Pancreas (tissue), 10 donors: ENCODE measurements around the gene SPAAR. TPM values are rescaled to one million over a fixed set of nuclear protein-coding genes. Genes with fewer than 3 reads are reported as not detected.

Source experiments
- ATAC-seq, 4 donors: fragments of 200-7000 bp; cut with Tn5 transposase; one replicate each; pipeline versions ENCODE4 v1.8.0 to v1.9.1; 2020; ENCODE audit warnings: mild to moderate bottlenecking in 4 of 4, moderate library complexity in 4 of 4
- DNase-seq, 6 donors: peaks; one replicate each; pipeline ENCODE4 v3.0.0-alpha.2; 2020
- FAIRE-seq: peaks from 2 replicates; lab custom pipeline; 2012; peaks lifted over from hg19 to GRCh38; lab: Jason Lieb, UNC
- H3K27ac ChIP-seq, 4 donors: fragments of 200-600 bp; sonication (generic); 1 replicate in 3 of 4; 2 replicates in 1 of 4; pipeline versions ENCODE4 v1.5.0 to v1.8.0; 2020
- H3K27me3 ChIP-seq, 4 donors: fragments of 200-600 bp; one replicate each; pipeline ENCODE4 v1.8.0; 2021
- H3K36me3 ChIP-seq, 3 donors: fragments of 200-600 bp; sonication (generic) in 1 of 3; one replicate each; pipeline versions ENCODE4 v1.5.0 to v1.8.0; 2020 to 2021
- H3K4me1 ChIP-seq, 3 donors: fragments of 200-600 bp; one replicate each; pipeline ENCODE4 v1.8.0; 2021
- H3K4me3 ChIP-seq, 4 donors: fragments of 200-600 bp; sonication (generic) in 2 of 4; one replicate each; pipeline versions ENCODE4 v1.5.0 to v1.8.0; 2020 to 2021
- H3K9me3 ChIP-seq, 4 donors: fragments of 200-600 bp; one replicate each; pipeline ENCODE4 v1.8.0; 2021
- CTCF ChIP-seq, 4 donors: fragments of 200-600 bp; sonication (generic) in 3 of 4; IDR thresholded peaks; one replicate each; pipeline versions ENCODE4 v1.5.0 to v1.8.0; 2021; ENCODE audit warnings: antibody characterized with exemption in 4 of 4
- WGBS, 2 donors: extraction: QIAGEN DNeasy Blood & Tissue Kit; methylation state at CpG; one replicate each; pipeline ENCODE4 v1.1.7; 2013; 5-methylcytosine and 5-hydroxymethylcytosine counted together
- intact Hi-C, 3 donors: fragments of 100-400 bp; cut with DNase I; formaldehyde crosslinking; loops; one replicate each; pipeline versions ENCODE4 v1.11.1 to v1.14.2; 2022
- polyA plus RNA-seq, 2 donors: library from polyadenylated mRNA; stranded (reverse); fragments of 200-250 nt; gene quantifications; one replicate each; pipeline ENCODE4 v1.2.3, GENCODE V29; 2013
- total RNA-seq, 6 donors: library from RNA; stranded (reverse); fragmentation: NEBNext Ultra II Directional in 4 of 6; extraction: Animal tissue kit (Norgen Biotek cat#: 25700) in 4 of 6; gene quantifications; one replicate each; pipeline versions ENCODE4 v1.2.1 to v1.2.4, GENCODE V29; 2021 to 2023
- donor health status: healthy with polysubstance abuse.
- donor health status: DM: no; HTN: no; CAD: no; lungs with moderate emphysema.
- donor health status: DM: no; HTN: no; CAD: no.
- donor health status: control.
- donor health status: control.
- donor health status: Bipolar disorder and iron deficiency.
- donor health status: DM: yes; HTN: yes; CAD: no.
- donor health status: DM: no; HTN: no; CAD: no.
- donor health status: DM: no; HTN: no; CAD: no.
- donor health status: DM: yes; HTN: yes; CAD: no.

The SPAAR gene
- total and polyA plus RNA-seq, 8 donors: 0.12 to 1.6 (median 0.44) TPM; not detected in 1

DNA sequence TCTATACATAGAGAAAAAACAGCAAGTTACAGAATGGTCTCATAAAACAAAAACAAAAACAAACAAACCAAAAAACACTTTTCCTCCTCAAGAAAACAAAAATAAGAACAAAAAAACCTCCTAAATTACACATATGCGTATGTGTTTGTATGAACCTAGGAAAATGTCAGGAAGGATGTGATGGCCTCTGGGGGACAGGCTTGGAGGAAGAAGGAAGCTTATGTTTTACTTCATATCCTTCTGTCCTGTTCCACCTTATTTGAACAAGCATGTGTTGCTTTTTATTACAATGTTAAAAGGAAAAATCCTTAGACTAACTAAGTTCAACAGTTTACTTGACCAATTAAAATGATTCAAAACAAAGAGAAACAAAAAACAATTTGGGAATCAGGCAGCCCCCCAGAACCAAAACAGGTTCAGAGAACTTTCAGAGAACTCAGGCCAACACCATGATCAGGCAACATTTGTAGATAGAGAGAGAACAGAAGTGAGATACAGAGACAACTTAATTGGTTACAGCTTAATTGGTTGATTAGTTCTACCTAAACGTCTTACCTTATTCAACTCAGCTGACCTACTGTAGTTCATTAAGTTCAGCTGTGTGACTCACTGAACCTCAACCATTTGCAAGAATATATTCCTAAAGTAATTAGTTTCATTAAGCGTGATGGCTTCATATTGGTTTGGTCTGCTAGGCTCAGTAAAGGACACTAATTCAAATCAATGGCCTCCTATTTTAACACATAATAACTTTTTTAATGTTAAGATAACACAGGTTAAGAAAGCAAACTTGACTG lies 10.1 kb downstream of the SPAAR start:
- Histone ChIP-seq H3K36me3 (no peaks in the 10 kb centered on the region), H3K9me3 (no peaks in the 10 kb centered on the region), H3K27me3 (no peaks in the 10 kb centered on the region), H3K27ac (peak overlapping the region in 1 of 4 donors; percentile 3), H3K4me3 (no peak overlapping the region), H3K4me1 (peaks cover 0 to 3% (median 0%) of the 10 kb centered on the region in 3 donors)
- 82 to 83% methylated on average over 3 of the region's 3 CpGs for WGBS, 2 donors
- FAIRE-seq (no peak), ATAC-seq (no peak), DNase-seq (no peak)
- intact Hi-C loops: no loop called here
- TF ChIP-seq CTCF (IDR thresholded peaks at IDR 0.05): no peak

DNA sequence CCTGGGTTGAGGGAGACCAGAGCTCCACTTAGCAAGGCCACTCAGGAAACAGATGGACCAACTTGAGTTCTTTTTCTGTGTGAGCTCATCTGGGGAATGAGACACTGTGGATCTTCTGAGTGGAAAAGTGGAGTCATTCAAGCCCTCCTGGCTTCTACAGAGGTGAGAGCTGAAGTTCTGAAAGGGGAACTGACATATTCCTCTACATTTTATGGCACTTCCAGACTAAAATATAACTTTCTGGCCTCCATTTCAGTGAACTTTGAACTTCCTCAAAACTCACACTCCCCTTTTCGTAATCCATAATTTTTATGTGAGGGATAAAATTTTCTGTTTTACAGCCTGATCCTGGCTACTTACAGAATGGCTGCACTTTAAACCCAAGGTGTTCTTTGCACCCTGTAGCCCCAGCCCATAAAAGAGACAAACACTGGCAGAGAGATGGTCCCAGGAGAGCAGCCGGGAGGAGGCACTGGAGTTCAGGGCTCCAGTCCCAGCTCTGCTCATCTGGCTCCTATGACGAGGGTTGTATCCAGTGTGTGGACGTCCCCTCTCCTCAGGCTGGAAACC lies 10.8 kb downstream of the SPAAR start:
- DNase-seq: no peak
- H3K27ac ChIP-seq: peak overlapping the region in 1 of 4 donors; percentile 3
- peak in 1 of 4 donors; percentile 28 for ATAC-seq

DNA sequence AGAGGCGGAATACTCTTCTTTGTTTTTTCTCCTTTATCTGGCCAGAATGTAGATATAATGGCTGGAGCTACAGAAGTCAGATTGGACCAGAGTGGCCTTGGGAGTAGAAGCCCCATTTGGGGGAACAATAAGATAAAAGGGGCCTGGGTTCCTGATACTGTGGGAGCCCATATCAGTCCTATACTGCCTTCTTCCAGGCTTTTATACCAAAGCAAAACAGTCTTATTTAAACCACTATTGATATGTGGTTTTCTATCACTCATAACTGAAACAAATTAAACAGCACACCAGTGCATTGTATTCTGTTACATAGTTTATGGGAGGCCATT lies 14.3 kb downstream of the SPAAR start:
- H3K4me3 ChIP-seq: no peak overlapping the region
- no peak for TF ChIP-seq CTCF (IDR thresholded peaks at IDR 0.05)
- H3K27me3 ChIP-seq: no peaks in the 10 kb centered on the region
- intact Hi-C loops: no loop called here
- FAIRE-seq (no peak), DNase-seq (no peak), ATAC-seq (no peak)
- no peaks in the 10 kb centered on the region for H3K9me3 ChIP-seq
- WGBS, 2 donors: 90 to 93% methylated on average over 1 of the region's 1 CpG
- peaks cover 0 to 3% (median 0%) of the 10 kb centered on the region in 3 donors for H3K4me1 ChIP-seq
- peak overlapping the region in 1 of 4 donors; percentile 47 for H3K27ac ChIP-seq
- H3K36me3 ChIP-seq: no peaks in the 10 kb centered on the region

More for the DNA sequence above, 10.8 kb downstream of the SPAAR start:
- WGBS, 2 donors: 85 to 93% methylated on average over 4 of the region's 4 CpGs
- TF ChIP-seq CTCF (IDR thresholded peaks at IDR 0.05): no peak
- Histone ChIP-seq H3K27me3 (no peaks in the 10 kb centered on the region), H3K4me3 (no peak overlapping the region), H3K36me3 (no peaks in the 10 kb centered on the region), H3K9me3 (no peaks in the 10 kb centered on the region), H3K4me1 (peaks cover 0 to 3% (median 0%) of the 10 kb centered on the region in 3 donors)
- FAIRE-seq: no peak
- intact Hi-C loops: no loop called here

- H3K4me1 ChIP-seq: peaks cover 0 to 3% (median 0%) of the 10 kb centered on the region in 3 donors
- 63 to 75% methylated on average over 9 of the region's 9 CpGs for WGBS, 2 donors
- intact Hi-C loops: no loop called here
- H3K27me3 ChIP-seq: no peaks in the 10 kb centered on the region
- no peaks in the 10 kb centered on the region for H3K36me3 ChIP-seq
- H3K27ac ChIP-seq: peak overlapping the region in 1 of 4 donors; percentile 47
- TF ChIP-seq CTCF (IDR thresholded peaks at IDR 0.05): no peak
- FAIRE-seq (no peak), DNase-seq (no peak), ATAC-seq (peak; percentile 60 to 88 (median 84))
- no peaks in the 10 kb centered on the region for H3K9me3 ChIP-seq
- no peak overlapping the region for H3K4me3 ChIP-seq
These were observed 14.9 kb downstream of the SPAAR start for GRCh38 chr9:35923927-35924763.
